ENCODE data around the gene RGS1.

DNA sequence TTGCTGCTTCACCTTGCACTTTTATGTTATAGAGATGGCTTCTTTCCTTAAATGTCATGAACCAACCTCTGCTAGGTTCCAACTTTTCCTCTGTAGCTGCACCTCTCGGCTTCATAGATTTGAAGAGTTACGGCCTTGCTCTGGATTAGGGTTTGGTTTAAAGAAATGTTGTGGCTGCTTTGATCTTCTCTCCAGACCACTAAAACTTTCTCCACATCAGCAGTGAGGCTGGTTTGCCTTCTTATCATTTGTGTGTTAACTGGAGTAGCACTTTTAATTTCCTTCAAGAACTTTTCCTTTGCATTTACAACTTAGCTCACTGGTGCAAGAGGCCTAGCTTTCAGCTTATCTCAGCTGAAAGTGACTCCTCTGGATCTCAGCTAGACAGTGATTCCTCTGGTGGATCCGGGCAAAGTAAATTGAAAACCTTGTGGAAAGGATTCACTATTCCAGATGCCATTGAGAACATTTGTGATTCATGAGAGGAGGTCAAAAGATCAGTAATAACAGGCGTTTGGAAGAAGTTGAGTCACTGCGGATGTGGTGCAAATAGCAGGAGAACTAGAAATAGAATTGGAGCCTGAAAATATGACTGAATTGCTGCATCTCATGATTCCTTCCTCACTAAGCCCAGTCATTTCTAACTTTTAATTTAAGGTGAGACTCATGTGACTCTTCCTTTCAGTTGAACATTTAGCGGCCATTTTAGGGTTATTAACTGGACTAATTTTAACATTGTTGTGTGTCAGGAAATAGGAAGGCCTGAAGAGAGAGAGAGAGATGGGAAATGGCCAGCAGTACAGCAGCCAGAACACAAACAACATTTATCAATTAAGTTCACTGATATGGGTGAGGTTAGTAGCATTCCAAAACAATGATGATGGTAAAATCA, 16.2 kb upstream of the RGS1 start:
- TF ChIP-seq CTCF (tag by site-specific recombination; IDR thresholded peaks at IDR 0.05) = no peak
- no peak for TF ChIP-seq ZNF311 (tag by site-specific recombination; IDR thresholded peaks at IDR 0.05; ENCODE audit: borderline replicate concordance)
- TF ChIP-seq, protein P1, sequence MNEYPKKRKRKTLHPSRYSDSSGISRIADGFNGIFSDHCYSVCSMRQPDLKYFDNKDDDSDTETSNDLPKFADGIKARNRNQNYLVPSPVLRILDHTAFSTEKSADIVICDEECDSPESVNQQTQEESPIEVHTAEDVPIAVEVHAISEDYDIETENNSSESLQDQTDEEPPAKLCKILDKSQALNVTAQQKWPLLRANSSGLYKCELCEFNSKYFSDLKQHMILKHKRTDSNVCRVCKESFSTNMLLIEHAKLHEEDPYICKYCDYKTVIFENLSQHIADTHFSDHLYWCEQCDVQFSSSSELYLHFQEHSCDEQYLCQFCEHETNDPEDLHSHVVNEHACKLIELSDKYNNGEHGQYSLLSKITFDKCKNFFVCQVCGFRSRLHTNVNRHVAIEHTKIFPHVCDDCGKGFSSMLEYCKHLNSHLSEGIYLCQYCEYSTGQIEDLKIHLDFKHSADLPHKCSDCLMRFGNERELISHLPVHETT (tag by site-specific recombination; IDR thresholded peaks at IDR 0.05) = no peak
- TF ChIP-seq, protein P2, sequence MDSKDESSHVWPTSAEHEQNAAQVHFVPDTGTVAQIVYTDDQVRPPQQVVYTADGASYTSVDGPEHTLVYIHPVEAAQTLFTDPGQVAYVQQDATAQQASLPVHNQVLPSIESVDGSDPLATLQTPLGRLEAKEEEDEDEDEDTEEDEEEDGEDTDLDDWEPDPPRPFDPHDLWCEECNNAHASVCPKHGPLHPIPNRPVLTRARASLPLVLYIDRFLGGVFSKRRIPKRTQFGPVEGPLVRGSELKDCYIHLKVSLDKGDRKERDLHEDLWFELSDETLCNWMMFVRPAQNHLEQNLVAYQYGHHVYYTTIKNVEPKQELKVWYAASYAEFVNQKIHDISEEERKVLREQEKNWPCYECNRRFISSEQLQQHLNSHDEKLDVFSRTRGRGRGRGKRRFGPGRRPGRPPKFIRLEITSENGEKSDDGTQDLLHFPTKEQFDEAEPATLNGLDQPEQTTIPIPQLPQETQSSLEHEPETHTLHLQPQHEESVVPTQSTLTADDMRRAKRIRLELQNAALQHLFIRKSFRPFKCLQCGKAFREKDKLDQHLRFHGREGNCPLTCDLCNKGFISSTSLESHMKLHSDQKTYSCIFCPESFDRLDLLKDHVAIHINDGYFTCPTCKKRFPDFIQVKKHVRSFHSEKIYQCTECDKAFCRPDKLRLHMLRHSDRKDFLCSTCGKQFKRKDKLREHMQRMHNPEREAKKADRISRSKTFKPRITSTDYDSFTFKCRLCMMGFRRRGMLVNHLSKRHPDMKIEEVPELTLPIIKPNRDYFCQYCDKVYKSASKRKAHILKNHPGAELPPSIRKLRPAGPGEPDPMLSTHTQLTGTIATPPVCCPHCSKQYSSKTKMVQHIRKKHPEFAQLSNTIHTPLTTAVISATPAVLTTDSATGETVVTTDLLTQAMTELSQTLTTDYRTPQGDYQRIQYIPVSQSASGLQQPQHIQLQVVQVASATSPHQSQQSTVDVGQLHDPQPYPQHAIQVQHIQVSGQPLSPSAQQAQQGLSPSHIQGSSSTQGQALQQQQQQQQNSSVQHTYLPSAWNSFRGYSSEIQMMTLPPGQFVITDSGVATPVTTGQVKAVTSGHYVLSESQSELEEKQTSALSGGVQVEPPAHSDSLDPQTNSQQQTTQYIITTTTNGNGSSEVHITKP (tag by site-specific recombination; IDR thresholded peaks at IDR 0.05) = no peak

Data from HEK293 (cell line).